GM18861 (cell line): ENCODE data around the gene GCNT2.
"Not testable (repeated sequence)": the region's sequence is repeated elsewhere in the genome, so short reads cannot be mapped to it uniquely, and the experiment has no call there.

Experiments
- ATAC-seq: cut with Tn5 transposase; IDR thresholded peaks from one replicate; pipeline ENCODE4 v1.9.1; 2021; ENCODE audit not compliant: unreplicated experiment

Gene GCNT2

DNA sequence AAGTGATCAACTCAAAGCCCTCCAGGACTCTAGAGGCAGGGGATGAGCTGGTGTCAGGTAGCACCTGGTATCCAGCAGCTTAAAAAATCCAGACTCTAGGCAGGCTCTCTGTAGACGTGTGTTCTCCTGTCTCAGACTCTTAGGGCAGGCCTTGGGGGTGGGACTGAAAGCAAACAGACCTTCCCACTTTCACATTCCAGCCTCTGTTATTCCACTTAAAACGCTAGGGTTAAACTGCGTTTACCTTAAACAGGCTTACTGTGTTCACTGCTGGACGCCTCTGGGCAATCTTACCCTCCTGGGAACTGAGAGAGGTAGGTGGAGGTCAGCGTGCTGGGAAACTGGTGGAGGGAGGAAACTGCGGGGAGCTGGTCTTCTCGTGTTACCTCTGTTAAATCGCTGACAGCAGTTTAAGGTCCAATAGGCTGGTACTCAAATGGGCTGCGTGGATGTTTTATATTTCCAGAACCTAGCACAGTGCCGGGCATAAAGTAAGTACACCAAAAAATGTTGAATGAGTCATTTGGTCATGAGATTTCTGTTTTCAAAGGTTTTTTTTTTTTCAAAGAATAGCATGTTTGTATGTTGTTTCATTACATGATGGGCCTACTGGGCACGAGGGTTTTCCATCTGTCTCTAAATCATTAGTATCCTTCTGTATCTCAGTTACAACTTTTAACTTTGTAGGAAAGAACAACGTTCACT, at the start of gene GCNT2:
TSS of gene GCNT2 (plus strand) at position 248 of the 705 bp plus-strand sequence. CDS start 7,561 bp downstream, outside the sequence.
- ATAC-seq: no peak

DNA sequence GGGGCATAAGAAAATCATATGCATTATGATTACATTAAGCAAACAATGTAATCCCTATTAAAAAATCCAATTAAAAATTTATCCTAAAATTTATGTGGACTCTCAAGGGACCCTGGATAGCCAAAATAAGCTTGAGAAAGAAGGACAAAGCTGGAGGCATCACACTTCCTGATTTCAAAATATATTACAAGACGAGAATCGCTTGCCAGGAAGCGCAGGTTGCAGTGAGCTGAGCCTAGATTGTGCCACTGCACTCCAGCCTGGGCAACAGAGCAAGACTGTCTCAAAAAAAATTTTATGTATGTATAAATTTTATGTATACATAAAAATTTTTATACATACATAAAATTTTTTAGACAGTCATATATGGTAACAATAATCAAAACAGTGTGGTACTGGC, 48.5 kb upstream of the GCNT2 start:
- no peak for ATAC-seq

DNA sequence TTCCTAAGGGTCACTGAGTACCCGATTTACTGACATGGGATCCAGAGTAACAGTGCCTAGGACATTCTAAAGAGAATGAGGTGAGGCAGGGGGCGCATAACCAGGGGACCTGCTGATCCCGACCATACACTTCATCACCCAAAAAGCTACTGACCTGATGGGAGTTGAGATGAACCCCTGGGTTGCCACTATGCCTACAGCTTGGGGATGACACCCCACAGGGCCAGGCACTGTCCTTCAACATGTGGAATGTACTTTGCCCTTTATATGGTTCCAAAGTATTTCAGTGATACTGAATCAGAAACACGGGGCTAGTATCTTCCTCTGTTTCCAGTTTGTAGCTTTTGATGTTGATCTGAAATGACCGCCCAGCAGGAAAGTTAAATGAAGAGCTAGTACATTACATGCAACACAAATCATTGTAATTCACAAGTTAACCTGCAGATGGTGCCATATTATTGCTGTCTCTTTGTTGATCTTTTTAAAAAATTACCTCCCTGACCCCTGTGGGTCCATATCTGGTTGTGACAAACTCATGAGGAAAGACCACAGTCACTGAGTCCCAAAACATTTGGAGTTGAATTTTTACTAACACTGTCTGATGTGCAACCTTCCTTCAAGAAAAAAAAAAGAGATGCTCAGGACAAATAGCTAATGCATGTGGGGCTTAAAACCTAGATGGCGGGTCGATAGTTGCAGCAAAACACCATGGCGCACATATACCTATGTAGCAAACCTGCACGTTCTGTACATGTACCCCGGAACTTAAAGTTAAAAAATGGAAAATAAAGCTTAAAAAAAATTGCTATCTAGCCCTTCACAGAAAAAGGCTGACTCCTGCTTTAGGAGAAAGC, 42.7 kb upstream of the GCNT2 start:
- ATAC-seq: peak; percentile 67

DNA sequence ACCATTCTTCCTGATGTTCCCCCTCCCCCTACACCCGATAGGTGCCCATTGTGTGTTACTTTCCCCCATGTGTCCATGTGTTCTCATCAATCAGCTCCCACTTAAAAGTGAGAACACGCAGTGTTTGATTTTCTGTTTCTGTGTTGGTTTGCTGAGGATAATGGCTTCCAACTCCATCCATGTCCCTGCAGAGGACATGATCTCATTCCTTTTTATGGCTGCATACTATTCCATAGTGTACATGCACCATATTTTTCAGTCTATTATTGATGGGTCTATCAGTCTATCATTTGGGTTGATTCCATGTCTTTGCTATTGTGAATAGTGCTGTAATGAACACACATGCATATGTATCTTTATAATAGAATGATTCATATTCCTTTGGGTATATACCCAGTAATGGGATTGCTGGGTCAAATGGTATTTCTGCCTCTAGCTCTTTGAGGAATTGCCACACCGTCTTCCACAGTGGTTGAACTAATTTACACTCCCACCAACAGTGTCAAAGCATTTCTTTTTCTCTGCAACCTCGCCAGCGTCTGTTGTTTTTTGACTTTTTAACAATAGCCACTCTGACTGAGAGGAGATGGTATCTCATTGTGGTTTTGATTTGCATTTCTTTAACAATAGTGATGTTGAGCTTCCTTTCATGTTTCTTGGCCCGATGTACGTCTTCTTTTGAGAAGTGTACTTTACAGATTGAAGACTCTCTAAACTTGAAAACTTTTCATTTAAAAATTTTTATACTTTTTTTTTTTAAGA, 41.0 kb upstream of the GCNT2 start:
- ATAC-seq: no peak

DNA sequence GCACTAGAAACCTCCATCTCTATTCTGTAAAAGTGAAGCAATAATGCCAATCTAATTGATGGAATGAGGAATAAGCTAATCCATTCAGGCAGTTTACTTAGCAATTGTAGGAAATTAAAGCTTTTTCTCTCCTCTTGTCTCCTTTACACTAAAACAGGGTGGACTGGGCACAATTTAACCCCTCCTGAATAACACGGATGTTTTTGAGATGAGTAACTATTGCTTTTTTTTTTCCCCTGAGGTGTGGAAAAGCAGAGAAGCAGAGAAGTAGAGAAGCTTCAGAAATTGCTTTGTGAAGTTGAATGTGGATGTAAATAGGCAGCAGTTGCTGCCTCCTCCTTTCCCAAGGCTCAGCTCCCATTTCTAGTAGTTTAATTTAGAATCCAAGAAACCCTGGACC, 40.0 kb upstream of the GCNT2 start:
- ATAC-seq: no peak

DNA sequence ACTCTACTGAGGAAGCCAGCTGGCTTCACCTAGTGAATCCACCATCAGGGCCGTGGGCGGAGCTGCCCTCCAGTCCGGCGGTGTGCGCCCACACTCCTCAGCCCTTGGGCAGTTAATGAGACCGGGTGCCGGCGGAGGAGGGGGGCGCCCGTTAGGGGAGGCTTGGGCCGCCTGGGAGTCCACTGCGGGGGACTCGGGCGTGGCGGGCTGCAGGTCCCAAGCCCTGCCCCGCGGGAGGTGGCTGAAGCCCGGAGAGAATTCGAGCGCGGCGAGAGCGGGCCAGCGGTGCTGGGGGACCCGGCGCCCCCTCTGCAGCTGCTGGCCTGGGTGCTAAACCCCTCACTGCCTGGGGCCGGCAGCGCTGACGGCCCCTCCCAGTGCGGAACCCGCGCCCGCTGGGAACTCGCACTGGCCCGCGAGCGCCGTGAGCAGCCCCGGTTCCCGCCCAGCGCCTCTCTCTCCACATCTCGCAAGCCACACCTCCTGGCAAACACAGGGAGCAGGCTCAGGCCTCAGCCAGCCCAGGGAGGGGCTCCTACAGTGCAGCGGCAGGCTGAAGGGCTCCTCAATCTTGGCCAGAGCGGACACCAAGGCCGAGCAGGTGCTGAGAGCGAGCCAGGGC, 38.4 kb upstream of the GCNT2 start:
- no peak for ATAC-seq

DNA sequence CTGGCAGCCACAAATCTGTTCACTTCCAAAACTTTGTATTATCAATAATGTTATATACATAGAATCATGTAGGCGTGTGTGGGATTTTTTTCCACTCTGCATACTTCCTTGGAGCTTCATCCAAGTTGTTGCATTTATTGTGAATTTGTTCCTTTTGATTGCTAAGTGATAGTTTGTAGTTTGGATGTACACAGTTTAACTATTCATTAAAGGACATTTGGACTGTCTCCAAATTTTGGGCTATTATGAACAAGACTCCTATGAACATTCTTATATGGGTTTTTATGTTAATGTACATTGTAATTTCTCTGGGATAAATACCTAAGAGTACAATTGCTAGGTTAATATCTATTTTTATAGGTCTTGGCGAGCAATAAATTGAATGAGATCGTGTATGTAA, 36.2 kb upstream of the GCNT2 start:
- no peak for ATAC-seq

DNA sequence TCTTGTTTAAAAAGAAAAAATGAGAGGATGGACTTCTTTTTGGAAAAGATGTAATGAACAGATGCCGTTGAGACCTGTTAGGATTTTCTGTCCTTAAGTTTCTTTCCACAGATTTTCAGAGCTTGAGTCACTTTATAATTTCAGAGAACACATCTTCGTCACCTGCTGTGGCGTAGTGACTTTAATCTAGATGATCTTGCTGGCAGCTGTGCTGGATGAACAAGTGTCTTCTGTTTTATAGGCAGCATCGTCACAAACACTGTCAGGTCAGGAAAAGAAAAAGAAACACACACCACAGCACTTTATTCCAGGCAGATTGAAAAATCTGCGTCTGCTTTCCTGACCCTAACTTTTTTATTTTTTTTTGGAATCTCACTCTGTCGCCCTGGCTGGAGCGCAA, 35.7 kb upstream of the GCNT2 start:
- no peak for ATAC-seq

DNA sequence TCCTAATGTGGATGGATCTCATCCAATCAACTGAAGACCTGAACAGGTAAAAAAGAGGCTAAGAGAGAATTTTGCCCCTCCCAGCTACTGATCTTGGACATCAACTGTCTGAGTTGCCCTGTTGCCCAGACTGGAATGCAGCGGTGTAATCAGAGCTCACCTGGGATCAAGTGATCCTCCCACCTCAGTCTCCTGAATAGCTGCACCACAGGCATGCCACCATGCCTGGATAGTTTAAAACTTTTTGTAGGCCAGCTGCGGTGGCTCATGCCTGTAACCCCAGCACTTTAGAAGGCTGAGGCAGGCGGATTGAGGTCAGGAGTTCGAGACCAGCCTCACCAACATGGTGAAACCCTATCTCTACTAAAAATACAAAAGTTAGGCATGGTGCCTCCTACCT, 34.9 kb upstream of the GCNT2 start:
- no peak for ATAC-seq

DNA sequence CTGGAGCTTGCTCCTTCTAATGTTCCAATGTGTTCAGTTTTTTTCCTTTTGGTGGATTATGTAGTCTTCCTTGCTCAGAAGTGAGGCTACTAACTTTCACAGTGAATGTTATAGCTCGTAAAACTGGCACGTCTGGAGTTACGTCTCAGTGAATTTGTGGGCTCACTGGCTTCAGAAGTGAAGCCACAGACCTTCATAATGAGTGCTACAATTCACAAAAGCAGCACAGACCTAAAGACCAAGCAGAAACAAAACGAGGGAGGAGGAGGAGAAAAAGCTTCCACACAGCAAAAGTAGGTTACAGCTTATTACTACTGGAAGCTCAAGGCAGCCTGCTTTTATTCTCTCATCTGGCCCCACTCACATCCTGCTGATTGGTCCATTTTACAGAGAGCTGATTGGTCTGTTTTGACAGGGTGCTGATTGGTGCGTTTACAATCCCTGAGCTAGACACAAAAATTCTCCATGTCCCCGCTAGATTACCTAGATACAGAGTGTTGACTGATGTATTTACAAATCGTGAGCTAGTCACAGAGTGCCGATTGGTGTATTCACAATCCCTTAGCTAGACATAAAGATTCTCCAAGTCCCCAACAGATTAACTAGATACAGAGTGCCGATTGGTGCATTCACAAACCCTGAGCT, 34.1 kb upstream of the GCNT2 start:
- ATAC-seq: not testable (repeated sequence)

DNA sequence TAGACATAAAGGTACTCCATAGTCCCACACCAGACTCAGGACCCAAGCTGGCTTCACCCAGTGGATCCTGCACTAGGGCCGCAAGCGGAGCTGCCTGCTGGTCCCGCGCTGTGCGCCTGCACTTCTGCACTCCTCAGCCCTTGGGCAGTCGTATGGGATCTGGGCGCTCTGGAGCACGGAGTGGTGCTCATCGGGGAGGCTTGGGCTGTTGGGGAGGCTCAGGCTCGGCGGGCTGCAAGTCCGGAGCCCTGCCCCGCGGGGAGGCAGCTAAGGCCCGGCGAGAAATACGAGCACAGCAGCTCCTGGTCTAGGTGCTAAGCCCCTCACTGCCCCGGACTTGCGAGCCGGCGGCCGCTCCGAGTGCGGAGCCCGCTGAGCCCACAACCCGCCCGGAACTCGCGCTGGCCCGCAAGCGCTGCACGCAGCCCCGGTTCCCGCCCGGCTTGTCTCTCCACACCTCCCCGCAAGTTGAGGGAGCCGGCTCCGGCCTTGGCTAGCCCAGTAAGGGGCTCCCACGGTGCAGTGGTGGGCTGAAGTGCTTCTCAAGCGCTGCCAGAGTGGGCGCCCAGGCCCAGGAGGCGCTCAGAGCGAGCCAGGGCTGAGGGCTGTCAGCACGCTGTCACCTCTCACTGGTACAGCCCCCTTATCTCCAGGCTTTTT, 33.4 kb upstream of the GCNT2 start:
- no peak for ATAC-seq

DNA sequence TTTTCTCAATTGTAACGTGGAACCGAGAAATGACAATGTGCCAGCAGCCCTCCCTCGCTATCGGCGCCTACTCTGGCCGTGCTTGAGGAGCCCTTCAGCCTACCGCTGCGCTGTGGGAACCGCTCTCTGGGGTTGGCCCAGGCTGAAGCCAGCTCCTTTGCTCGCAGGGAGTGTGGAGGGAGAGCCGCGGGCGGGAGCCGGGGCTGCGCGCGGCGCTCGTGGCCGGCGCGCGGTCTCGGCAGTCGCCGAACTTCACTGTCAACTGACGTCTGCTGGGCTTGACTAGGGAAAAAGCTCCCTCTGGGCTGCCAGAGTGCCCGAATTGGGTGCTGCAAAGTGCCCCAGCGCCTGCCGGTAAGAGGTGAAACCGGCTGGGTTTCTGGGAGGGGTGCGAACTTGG, 29.7 kb upstream of the GCNT2 start:
- ATAC-seq: no peak

DNA sequence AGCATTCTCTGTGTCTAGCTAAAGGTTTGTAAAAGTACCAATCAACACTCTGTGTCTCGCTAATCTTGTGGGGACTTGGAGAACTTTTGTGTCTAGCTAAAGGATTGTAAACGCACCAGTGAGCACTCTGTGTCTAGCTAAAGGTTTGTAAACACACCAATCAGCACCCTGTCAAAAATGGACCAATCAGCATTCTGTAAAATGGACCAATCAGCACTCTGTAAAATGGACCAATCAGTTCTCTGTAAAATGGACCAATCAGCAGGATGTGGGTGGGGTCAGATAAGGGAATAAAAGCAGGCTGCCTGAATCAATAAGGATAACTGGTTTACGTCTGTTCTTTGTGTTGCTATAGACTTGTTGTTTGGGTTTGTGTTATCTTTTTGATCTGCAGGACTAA, 29.2 kb upstream of the GCNT2 start:
- ATAC-seq: not testable (repeated sequence)

DNA sequence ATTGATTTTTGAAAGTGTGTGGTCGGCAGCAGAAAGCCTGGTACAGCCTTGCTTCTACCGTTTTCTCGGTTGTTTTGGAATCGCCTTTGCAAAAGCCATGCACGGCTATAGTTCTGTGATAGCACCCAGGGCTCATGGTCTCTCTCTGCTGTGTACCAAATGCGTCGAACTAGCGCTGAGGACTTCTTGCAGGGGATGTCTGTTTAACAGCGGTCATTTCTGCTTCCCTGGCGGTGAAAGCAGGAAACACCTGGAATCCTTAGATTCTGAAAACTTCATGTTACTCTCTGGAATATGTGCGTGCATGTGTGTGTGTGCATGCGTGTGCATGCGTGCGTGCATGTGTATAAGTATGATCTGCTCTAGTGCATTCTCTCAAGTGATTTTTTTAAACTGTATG, 26.1 kb upstream of the GCNT2 start:
- ATAC-seq: no peak

DNA sequence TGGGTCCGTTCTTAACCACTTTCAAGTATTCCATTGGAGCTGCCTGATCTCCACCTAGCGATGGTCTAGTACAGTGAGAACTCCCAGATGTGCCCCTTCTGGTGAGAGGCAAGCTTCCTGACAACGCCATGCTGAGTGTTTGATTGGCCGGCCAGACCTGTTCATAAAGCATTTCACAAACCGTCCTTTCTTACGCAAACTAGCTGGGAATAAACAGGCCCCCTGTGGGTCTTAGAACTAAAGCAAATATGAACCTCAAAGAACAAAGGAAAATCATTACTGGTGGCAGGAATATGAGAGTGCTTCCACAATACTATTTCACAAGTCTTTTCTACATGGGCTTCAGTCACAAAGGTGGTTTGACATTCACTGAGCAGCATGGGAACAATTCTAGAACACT, 15.6 kb upstream of the GCNT2 start:
- ATAC-seq: no peak

DNA sequence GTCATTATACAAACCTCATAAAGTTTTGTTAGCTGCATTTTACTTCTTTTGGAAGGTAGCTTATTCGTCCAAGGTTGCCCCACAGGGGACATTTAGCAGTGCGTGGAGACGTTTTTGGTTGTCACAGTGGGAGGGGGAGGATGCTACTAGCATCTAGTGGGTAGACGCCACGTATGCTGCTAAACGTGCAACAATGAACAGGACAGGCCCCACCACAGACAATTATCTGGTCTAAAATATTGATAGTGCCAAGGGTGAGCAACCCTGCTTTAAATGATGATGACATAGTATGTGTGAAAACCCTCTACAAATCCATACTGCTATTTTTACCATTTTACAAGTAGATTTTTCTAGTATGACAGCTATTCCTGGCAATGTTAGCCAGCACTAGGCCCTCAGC, 13.9 kb upstream of the GCNT2 start:
- no peak for ATAC-seq

DNA sequence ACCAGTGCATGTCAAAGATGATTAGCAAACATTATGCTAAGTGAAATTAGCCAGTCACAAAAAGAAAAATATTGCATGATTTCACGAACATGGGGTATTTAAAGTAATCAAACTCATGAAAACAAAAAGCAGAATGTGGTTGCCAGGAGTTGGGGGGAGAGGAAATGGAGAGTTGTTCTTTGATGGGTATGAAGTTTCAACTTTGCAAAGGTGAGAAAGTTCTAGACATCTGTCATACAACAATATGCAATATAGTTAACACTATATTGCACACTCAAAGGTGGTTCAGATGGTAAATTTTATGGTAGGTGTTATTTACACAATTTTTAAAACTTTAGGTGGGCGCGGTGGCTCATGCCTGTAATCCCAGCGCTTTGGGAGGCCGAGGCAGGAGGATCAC, 13.4 kb upstream of the GCNT2 start:
- ATAC-seq: no peak

DNA sequence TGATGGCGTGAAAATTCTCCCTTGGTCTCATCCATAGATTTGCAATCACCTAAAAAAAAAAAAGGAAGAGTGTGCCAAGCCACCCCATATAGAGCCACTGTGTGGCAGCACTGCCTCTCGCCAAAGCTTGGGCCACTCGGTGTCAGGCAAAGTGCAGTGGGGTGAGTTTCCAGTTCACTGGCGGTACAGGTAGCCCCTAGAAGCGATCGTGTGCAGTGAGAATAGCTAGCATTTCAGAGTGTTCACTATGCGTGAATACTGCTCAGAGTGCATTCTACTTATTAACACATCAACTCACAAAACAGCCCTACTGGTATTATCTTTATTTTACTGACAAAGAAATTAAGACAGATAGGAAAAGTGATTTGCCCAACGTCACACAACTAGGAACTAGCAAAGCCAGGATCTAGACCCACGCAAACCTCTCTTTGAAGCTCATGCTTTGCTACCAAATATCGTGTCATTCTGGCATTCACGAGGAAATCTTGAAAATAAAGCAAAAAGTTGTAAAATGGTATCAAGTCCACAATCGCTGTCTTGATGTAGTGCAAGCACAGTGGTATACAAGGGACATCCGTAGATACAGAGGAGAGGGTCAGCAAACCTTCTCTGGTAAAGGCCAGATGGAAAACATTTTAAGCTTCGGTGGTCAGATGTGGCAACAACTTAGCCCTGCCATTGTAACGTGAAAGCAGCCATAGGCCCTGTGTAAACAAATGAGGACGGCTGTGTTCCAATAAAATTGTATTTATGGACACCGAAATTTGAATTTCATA, 10.4 kb upstream of the GCNT2 start:
- peak; percentile 94 for ATAC-seq

DNA sequence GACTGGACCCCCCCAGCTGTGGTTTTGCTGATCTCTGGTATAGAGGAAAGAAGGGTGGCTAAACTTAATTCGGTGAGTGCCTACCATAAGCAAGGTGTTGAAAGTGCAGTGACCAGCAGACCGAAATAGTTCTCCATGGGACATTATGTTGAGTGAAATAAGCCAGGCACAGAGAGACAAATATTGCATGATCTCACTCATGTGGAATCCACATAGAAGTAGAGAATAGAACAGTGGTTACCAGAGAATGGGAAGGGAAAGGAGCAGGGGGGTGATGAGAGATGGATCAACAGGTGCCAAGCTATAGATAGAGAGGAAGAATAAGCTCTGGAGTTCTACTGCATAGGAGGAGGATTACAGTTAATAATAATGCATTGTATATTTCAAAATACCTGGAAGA, 9.7 kb upstream of the GCNT2 start:
- no peak for ATAC-seq

DNA sequence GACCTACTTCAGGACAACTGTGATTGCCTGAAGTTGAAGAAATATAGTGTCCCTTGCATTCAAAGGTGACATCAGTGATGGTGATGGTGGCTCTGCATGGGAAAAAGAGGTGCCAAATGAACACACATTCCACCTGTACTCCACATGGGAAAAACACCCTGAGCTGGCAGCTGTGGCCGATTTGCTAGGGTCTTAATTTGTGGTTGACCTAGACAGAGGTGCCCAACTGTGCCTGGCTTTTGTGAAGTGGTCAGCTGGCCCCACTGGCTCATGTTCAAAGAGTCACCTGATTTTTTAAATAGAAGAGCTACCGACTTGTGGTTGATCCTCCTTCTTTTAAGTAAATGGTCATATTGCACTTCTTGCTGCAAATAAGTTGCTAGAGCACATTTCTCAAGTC, 7.6 kb upstream of the GCNT2 start:
- ATAC-seq: no peak
